ENCODE measurements around the gene LGMN.

Gene LGMN

DNA sequence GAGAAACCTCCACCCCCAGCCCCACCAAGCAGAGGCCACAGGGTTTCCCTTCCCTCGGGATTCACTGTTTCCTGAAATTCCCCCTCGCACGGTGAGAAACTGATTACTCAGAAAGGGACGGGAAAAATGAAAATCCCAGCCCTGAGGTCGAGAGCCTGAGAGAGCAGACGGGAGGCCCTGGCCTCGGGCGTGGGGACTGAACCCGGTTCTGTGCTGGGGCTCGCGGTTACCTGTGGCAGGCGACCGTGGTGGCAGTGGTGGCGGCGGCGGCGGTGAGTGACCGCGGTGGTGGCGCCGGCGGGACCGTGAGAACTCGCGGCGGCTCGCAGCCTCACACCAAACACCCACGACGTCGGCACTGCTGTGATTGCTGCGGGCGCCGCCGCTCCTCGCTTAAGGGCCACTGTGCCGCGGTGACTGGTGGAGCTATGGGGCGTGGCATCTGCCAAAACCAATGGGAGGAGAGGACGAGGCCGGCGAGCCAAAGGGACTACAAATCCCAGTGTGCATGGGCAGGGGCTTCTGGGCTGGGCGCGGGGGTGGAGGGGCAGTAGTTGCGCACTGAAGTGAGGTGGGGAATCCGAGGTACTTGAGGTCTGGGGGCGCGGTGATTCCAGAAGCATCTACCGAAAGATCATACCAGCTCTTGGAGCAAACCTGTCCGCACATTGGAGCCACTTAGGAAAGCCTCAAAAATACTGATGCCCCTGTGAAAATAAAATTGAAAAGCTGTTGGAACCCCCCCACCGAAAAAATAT is at the start of gene LGMN:
LGMN (minus strand) TSS at position 369 of the 758 bp plus-strand sequence. CDS start 15,841 bp downstream, outside the sequence.
- peak; percentile 65 for DNase-seq (ENCODE audit: low spot score)
- H3K27me3 Mint-ChIP-seq (ENCODE audit: low read depth): peaks cover 74% of the 10 kb centered on the region
- H3K9me3 Mint-ChIP-seq: no peaks in the 10 kb centered on the region
- H3K4me1 Mint-ChIP-seq (ENCODE audit: low read depth): peaks cover 21% of the 10 kb centered on the region
- no peak within 1 kb of the TSS for H3K27ac Mint-ChIP-seq
- peak within 1 kb of the TSS; percentile 72 for H3K4me3 Mint-ChIP-seq
- peaks cover 1% of the 10 kb centered on the region for H3K36me3 Mint-ChIP-seq (ENCODE audit: low read depth)

DNA sequence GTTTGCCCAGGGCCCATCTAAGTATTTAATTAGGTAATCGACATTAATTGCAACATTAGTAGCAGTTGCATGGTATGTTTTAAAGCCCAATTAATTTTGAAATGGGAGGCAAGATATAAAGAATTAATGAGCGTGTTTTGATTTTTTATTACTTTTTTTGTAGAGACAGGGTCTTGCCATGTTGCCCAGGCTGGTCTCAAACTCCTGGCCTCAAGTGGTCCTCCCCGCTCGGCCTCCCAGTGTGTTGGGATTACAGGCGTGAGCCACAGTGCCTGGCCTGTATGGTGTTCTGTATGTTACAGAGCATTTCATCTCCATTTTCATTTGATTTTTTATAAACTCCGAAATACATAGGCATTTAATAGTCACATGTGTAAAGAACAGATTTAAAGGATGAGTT is 46.5 kb upstream of the LGMN start:
- Mint-ChIP-seq H3K4me3 (peak overlapping the region; percentile 99), H3K4me1 (ENCODE audit: low read depth) (peaks cover 22% of the 10 kb centered on the region), H3K36me3 (ENCODE audit: low read depth) (peaks cover 27% of the 10 kb centered on the region)

DNA sequence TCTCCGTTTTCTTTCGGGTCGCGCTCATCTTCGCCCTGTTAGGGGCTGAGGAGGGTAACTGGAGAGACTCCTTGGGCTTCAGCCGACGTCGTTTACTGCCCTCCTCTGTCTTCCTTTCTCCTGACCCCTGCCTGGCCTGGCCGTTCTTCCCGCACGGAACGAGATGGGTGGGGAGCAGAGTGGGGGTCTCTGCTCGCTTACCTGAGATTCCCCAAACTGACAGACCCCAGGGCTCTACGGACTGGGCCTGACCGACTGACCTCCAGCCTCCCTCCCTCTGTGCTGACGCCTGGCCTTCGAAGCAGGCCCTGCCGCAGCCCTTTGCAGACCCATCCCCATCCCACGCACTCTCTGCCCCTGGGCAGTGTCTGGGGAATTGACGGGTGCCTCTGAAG is 46.1 kb upstream of the LGMN start:
- Mint-ChIP-seq H3K27ac (peak overlapping the region; percentile 96), H3K27me3 (ENCODE audit: low read depth) (peaks cover 3% of the 10 kb centered on the region), H3K9me3 (peaks cover 17% of the 10 kb centered on the region), H3K36me3 (ENCODE audit: low read depth) (peaks cover 23% of the 10 kb centered on the region), H3K4me3 (peak overlapping the region; percentile 99), H3K4me1 (ENCODE audit: low read depth) (peaks cover 21% of the 10 kb centered on the region)
- DNase-seq (ENCODE audit: low spot score): peak; percentile 14

More for the DNA sequence above, 46.5 kb upstream of the LGMN start:
- no peak for DNase-seq (ENCODE audit: low spot score)
- peaks cover 13% of the 10 kb centered on the region for H3K9me3 Mint-ChIP-seq
- peaks cover 3% of the 10 kb centered on the region for H3K27me3 Mint-ChIP-seq (ENCODE audit: low read depth)
- H3K27ac Mint-ChIP-seq: peak overlapping the region; percentile 96

DNA sequence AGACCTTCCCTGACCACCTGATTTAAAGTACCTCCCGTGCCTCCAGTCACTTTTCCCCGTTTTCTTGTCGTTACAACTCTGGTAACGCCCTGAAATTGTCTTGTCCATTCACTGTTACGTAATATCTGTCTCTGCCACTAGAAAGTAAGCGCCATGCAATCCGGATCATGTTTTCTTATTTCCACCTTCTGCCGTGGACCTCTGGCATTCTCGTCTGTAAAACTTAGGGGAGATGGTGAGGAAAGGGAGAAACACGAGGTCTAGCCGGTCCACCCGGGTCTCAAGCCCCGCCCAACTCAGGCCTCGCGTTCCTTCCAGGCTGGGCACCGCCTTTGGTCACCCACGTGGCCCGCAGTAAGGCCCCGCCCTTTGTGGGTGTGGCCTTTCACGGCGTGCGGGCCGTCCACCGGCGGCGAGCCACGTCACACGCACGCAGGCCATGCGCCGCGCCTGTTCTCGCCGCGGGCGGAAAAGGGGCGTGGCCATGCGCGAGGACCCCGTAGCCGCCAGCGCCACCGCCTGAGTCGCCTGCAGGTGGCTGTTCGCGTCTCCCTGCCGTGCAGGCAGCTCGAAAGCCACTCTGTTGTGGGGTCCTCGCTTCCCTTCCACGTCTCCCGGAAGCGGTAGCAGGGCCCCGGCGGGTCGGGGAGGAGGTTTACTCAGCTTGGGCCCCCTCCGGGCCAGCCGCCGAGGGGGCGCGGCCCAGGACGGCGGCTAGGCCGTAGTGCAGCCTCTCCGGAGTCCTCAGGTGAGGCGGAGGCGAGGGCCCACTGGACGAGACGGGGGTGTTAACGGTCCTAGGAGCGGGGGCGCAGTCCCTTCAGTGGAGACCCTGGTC is 45.5 kb upstream of the LGMN start, which contains the start of gene GOLGA5:
GOLGA5 (plus strand) TSS at position 597 of the 838 bp plus-strand sequence. CDS start 3,133 bp downstream, outside the sequence.
- peak; percentile 99 for DNase-seq (ENCODE audit: low spot score)
- Mint-ChIP-seq H3K27ac (peak within 1 kb of the TSS; percentile 96), H3K4me3 (peak within 1 kb of the TSS; percentile 99), H3K36me3 (ENCODE audit: low read depth) (peaks cover 23% of the 10 kb centered on the region), H3K9me3 (peaks cover 23% of the 10 kb centered on the region), H3K27me3 (ENCODE audit: low read depth) (peaks cover 3% of the 10 kb centered on the region), H3K4me1 (ENCODE audit: low read depth) (peaks cover 21% of the 10 kb centered on the region)

DNA sequence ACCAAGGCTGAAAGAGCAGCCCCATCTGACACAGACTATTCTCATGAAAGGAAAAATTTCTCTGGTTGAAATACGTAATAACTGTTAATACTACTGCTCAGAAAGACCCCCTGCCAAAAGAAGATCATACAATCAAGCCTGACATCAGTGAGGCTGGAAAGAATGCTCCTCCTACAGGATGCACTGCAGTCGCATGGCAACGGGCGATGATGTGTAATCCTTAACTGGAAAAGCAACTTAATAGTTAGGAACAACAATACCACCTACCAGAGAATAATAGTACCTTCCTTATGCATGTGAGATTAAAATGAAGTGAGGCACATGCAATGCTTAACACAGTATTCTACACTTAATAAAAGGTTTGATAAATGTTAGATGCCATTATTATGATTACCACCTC is 44.5 kb upstream of the LGMN start:
- H3K27ac Mint-ChIP-seq: no peak overlapping the region
- peaks cover 27% of the 10 kb centered on the region for H3K9me3 Mint-ChIP-seq
- no peak overlapping the region for H3K4me3 Mint-ChIP-seq
- H3K4me1 Mint-ChIP-seq (ENCODE audit: low read depth): peaks cover 21% of the 10 kb centered on the region
- H3K27me3 Mint-ChIP-seq (ENCODE audit: low read depth): peaks cover 3% of the 10 kb centered on the region
- peaks cover 16% of the 10 kb centered on the region for H3K36me3 Mint-ChIP-seq (ENCODE audit: low read depth)
- DNase-seq (ENCODE audit: low spot score): no peak

DNA sequence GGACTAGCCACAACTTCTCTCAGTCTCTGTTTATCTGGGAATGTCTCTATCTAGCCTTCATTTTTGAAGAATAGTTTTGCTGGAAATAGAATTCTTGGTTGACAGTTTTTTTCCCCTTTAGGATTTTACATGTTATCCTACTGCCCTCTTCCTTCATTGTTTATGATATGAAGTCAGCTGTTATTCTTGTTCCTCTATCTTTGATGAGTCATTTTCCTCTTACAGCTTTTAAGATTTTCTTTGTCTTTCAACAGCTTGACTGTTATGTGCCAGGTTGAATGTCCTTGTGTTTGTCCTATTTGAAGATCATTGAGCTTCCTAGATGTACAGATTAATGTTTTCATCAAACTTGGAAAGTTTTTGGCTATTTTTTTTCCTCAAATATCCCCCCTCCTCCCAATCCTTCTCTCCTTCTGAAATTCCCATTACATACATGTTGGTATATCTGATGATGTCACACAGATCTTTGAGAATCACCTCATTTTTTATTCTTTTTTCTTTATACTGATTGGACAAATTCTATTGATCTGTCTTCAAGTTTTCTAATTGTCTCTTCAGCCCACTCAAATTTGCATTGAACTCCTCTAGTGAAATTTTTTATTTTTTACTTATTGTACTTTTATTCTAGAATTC is 41.1 kb upstream of the LGMN start:
- Mint-ChIP-seq H3K27me3 (ENCODE audit: low read depth) (peaks cover 3% of the 10 kb centered on the region), H3K27ac (no peak overlapping the region)
- DNase-seq (ENCODE audit: low spot score): no peak

DNA sequence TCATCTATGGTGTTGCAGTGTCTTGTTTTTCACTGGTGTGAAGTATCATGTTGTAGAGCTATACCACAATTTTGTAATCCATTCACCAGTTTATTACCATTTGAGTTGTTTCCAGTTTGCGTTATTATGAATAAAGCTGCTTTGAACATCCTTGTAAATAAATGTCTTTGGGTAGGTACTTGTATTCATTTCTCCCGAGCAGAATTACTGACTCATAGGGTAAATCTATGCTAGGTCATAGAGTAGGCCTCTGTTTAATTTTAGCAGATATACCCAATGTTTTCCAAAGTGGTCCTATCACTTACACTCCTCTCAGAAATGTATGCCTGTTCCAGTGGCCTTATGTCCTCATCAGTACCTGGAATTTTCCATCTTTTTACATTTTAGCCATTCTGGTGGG is 39.1 kb upstream of the LGMN start:
- DNase-seq (ENCODE audit: low spot score): no peak
- peaks cover 3% of the 10 kb centered on the region for H3K36me3 Mint-ChIP-seq (ENCODE audit: low read depth)
- no peaks in the 10 kb centered on the region for H3K4me1 Mint-ChIP-seq (ENCODE audit: low read depth)
- peaks cover 5% of the 10 kb centered on the region for H3K27me3 Mint-ChIP-seq (ENCODE audit: low read depth)
- no peak overlapping the region for H3K27ac Mint-ChIP-seq
- H3K4me3 Mint-ChIP-seq: no peak overlapping the region
- H3K9me3 Mint-ChIP-seq: peaks cover 22% of the 10 kb centered on the region

More for the DNA sequence above, 41.1 kb upstream of the LGMN start:
- peaks cover 5% of the 10 kb centered on the region for H3K4me1 Mint-ChIP-seq (ENCODE audit: low read depth)
- peaks cover 27% of the 10 kb centered on the region for H3K9me3 Mint-ChIP-seq
- no peak overlapping the region for H3K4me3 Mint-ChIP-seq
- peaks cover 6% of the 10 kb centered on the region for H3K36me3 Mint-ChIP-seq (ENCODE audit: low read depth)

DNA sequence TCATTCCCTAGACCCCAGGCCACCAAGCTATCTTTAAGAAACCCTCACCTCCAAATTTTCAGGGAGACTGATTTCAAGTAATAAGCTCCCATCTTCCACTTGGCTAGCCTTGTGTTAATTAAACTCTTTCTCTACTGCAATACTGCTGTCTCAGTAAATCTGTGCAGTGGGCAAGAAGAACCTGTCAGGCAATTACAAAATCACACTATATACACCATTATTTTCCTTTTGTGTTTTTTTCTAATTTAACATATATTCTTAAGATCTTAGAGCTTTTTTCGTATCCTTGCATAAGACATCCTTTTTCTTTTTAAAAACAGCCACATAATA is 38.0 kb upstream of the LGMN start:
- peaks cover 19% of the 10 kb centered on the region for H3K9me3 Mint-ChIP-seq

DNA sequence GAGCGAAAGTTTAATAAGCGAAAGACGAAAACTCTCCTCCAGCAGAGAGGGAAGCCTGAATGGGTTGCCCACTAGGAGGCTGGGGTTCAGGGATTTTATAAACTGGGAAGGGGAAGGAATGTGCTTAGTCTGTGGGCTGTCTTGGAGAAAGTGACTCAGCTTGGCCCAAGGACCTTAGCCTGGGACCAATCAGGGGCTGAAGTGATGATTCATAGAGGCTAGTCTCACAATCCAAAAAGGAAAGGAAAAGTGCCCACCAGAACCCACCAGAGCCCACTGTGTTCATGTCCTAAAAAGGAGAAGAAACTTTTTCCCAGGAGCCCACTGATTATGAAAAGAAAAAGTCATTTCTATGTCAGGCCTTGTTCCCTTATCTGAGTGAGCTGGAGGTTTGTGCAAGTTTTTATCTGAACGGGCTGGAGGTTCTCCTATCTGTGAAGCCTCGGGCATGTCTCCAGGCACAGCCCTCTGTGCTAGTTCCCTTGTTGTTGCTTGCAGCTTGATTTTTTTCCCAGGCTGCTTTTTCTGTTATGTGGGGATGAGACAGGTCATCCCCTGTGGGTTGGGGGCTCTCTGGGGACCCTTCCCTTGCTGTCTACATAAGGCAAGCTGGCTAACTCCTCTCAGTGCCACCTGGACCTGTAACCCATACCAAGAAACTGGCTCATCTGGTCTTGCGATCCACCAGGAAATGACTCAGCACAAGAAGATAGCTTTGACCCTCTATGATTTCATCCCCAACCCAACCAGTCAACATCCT is 37.4 kb upstream of the LGMN start:
- no peaks in the 10 kb centered on the region for H3K36me3 Mint-ChIP-seq (ENCODE audit: low read depth)
- DNase-seq (ENCODE audit: low spot score): no peak
- peaks cover 13% of the 10 kb centered on the region for H3K27me3 Mint-ChIP-seq (ENCODE audit: low read depth)
- no peak overlapping the region for H3K27ac Mint-ChIP-seq
- H3K9me3 Mint-ChIP-seq: peaks cover 18% of the 10 kb centered on the region
- no peaks in the 10 kb centered on the region for H3K4me1 Mint-ChIP-seq (ENCODE audit: low read depth)
- H3K4me3 Mint-ChIP-seq: no peak overlapping the region

More for the DNA sequence above, 38.0 kb upstream of the LGMN start:
- Mint-ChIP-seq H3K4me3 (no peak overlapping the region), H3K27me3 (ENCODE audit: low read depth) (peaks cover 9% of the 10 kb centered on the region), H3K27ac (no peak overlapping the region), H3K36me3 (ENCODE audit: low read depth) (peaks cover under 1% of the 10 kb centered on the region), H3K4me1 (ENCODE audit: low read depth) (no peaks in the 10 kb centered on the region)
- no peak for DNase-seq (ENCODE audit: low spot score)

DNA sequence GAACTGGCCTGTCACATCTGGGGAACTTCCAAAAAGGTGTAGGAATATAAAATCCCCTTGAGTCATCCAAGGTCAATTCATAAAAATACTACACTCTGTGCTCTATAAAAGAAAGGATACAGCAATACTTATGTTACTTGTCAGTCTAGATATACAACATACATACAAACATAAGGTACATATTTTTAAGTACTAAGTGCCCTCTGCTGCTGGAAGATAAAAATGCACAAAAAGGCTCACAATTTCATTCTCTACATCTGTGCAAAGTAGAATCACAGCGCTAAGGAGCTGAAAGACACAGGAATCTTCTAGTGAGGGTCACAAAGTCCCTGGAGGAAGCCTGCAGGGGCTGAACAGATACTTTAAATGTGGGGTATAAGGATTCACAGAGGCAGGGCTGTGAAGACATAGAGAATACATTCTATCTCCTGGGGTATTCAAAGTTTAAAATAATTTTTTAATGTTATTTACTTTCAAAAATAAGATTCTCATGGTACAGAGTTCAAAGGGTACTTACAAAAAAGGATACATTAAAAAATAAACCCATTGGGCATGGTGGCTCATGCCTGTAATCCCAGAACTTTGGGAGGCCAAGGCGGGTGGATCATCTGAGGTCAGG is 35.5 kb upstream of the LGMN start:
- DNase-seq (ENCODE audit: low spot score): no peak
- Mint-ChIP-seq H3K27ac (no peak overlapping the region), H3K4me1 (ENCODE audit: low read depth) (peaks cover 2% of the 10 kb centered on the region), H3K36me3 (ENCODE audit: low read depth) (no peaks in the 10 kb centered on the region), H3K9me3 (peaks cover 4% of the 10 kb centered on the region), H3K4me3 (no peak overlapping the region), H3K27me3 (ENCODE audit: low read depth) (peaks cover 14% of the 10 kb centered on the region)

DNA sequence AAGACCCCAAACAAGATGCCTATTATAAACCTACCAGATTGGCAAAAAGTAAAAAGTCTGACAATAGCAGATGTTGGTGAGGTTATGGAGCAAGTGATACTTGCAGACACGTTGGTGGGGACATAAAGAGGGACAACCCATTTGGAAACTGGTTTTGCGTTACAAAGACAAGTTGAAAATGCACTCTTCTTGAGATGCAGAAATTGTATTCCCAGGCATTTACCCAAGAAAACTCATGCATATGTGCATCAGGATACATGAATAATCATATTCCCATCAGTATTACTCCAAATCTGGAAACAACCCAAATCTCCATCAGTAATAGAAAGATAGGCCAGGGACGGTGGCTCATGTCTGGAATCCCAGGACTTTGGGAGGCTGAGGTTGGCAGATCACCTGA is 32.9 kb upstream of the LGMN start:
- Mint-ChIP-seq H3K27me3 (ENCODE audit: low read depth) (peaks cover 32% of the 10 kb centered on the region), H3K36me3 (ENCODE audit: low read depth) (no peaks in the 10 kb centered on the region), H3K4me1 (ENCODE audit: low read depth) (peaks cover 5% of the 10 kb centered on the region), H3K4me3 (no peak overlapping the region), H3K9me3 (no peaks in the 10 kb centered on the region), H3K27ac (no peak overlapping the region)
- no peak for DNase-seq (ENCODE audit: low spot score)

DNA sequence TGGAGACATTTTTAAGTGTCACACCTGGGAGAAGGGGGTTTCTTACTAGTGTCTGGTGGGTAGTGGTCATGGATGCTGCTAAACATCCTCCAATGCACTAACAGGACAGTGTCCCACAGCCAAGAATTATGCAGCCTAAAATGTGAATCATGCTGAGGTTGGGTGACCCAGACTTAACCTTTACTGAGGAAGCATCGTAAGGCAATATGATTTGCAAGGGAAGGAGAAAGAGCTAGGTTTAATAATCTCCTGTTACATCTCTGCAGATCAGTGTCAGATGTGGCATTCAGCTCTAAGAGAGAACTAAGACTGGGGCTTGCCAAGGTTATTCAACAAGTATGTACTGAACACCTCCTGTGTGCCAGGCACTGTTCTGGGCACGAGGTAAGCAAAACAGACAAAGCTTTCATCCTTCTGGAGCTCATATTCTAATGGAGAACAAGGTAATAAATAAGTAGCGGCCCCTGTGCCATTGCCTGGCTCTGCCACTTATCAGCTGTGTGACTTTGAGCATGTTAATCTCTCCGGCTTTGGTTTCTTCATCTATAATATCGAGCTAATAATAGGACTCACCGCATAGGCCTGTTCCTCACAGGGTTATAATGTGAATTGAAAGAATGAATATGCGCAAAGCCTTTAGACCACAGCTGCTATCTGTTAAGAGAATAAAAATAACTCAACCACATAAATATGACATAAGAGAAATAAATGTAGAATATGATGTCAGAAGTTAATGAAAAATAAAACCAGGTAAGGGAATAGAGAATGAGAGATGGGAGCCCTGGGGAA is 32.2 kb upstream of the LGMN start:
- Mint-ChIP-seq H3K27ac (no peak overlapping the region), H3K4me3 (no peak overlapping the region), H3K9me3 (no peaks in the 10 kb centered on the region), H3K4me1 (ENCODE audit: low read depth) (peaks cover 8% of the 10 kb centered on the region), H3K36me3 (ENCODE audit: low read depth) (no peaks in the 10 kb centered on the region), H3K27me3 (ENCODE audit: low read depth) (peaks cover 34% of the 10 kb centered on the region)
- peak; percentile 46 for DNase-seq (ENCODE audit: low spot score)
